Hematopoietic multipotent progenitor cell treated with erythropoietin and hydrocortisone succinate and interleukin-3 and kit ligand, for 6 days (in vitro differentiated cells): Measurements from ENCODE around the gene PRKCD.

ENCODE experiments used
- DNase-seq: peaks from one replicate; pipeline ENCODE4 v3.0.0-alpha.2; 2015

The PRKCD gene

GRCh38 chr3:53236112-53236841 is 75.3 kb downstream of the PRKCD start:
- peak; percentile 88 for DNase-seq

- peak; percentile 46 for DNase-seq
Measured at GRCh38 chr3:53238051-53238850, 77.2 kb downstream of the PRKCD start.

DNA sequence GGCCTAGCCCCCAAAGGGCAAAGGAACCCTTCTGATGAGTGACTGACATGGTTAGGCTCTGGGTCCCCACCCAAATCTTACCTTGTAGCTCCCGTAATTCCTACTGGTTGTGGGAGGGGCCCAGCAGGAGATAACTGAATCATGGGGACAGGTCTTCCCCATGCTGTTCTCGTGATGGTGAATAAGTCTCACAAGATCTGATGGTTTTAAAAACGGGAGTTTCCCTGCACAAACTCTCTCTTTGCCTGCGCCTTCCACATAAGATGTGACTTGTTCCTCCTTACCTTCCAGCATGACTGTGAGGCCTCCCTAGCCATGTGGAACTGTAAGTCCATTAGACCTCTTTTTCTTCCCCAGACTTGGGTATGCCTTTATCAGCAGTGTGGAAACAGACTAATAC is 77.9 kb downstream of the PRKCD start:
- DNase-seq: no peak

- no peak for DNase-seq
Measured at GRCh38 chr3:53239800-53240199, 78.8 kb downstream of the PRKCD start.

DNA sequence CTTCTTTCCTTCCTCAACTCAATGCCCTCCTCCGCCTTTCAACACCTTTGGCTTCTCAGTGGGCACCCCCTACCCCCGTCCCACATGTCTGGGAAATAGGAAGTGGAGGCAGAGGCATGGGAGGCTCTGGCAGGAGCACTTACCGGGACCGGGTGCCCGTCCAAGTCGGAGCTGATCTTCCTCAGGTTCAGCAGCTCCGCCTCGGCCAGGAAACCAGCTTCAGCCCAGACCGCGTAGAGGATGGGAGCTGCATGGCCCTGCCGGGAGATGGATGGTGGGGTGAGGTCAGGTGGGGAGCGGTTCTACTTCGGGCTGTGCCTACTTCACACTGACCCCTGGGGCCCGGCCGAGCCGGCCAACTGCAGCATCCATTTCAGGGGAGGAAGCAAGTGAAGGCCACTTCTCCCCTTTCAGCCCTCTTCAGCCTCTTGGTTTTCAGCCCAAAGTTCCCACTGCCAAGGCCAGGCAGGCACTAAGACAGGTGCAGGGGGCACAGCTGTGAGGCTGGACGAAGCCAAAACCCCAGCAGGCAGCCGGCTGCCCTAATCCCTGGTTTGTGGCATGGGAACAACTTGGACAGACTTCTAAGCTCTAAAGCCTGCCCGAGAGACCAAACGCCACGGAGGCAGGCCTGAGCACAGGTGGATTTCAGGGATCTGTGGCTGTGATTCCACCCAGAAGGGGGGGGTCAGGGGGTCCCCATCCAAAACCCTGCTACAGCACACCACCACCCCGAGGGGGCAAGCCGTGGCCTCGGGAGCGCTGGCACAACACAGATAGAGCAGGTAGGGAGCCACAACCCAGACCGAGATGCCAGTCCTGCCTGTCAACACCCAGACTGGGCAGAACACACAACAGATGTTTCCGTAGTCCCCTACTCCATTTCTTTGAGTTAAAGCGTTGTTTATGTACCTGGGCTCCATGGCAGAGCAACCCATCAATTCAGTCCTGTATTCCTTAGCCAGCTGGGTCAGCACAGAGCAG is 80.3 kb downstream of the PRKCD start:
- no peak for DNase-seq

DNA sequence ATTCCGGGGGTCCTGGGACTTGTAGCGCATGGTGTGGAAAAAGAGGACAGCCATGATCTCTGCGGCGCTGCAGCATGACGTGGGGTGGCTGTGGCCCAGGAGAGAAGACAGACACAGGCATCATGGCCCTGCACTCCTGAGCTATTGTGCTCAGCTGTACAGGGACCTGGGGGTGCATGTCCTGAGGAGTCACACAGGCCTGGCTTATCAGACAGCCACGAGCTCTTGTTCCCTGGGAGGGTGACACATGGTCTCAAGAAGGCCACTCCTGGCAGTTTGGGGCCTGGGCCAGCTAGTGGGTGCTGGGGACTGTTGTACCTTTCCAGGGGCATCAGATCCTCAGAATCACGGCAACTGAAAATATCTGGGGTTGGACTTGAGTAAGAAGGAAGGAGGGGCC is 81.1 kb downstream of the PRKCD start:
- DNase-seq: peak; percentile 81
